GM18951 (cell line): Measurements from ENCODE around the gene EPAS1.

Experiments used
- POLR2A ChIP-seq: IDR thresholded peaks from 4 replicates; pipeline ENCODE4 v1.6.1; 2011; ENCODE audit warnings: mild to moderate bottlenecking; ENCODE audit not compliant: insufficient read length, insufficient read depth; ENCODE audit errors: extremely low read depth
- in situ Hi-C: fragments of 300-500 bp; cut with MboI; formaldehyde crosslinking; loops from one replicate; pipeline ENCODE4 v1.12.0; 2022; ENCODE audit warnings: low sequenced_read_pairs, mixed read lengths, inconsistent platforms; ENCODE audit not compliant: unreplicated experiment

The EPAS1 gene

DNA sequence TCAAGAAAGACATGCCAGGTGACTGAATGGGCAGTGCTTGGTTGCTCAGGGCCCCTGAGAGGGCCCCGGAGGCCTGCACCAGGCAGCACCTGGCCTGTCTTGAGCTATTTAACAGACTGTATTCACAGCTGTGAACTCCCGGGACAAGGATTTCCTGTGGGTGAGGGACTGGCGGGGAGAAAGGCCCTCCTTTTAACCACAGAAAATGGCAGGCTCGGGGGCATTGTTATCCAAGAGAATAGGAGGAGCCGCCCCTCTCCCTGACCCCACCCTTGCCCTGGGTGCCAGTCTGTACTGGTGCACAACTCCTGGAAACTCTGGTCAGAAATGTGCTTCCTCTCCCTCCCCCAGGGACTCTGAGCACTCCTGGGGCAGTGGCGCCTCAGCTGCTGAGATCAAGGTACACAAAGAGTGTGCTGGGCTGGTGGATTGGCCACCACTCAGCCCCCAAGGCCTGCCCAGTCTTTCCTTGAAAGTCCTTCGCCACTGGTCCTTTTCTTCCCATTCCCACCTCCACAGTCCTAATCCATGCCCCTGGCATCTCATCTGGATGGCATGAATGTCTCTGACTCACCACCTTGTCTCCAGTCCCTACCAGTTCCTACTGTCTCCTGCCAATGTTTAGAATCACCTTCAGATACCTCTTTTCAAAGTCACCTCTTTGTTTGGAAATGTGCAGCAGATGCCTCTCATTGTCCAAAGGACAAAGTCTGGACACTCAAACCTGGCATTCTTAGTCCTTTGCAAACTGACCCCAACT lies 19.6 kb upstream of the EPAS1 start:
- in situ Hi-C loops: no loop called here
- TF ChIP-seq POLR2A: no peak

- in situ Hi-C loops: no loop called here
- no peak for TF ChIP-seq POLR2A
These were observed 18.3 kb upstream of the EPAS1 start for GRCh38 chr2:46278952-46279351.

GRCh38 chr2:46281939-46282338 lies 15.3 kb upstream of the EPAS1 start:
- no peak for TF ChIP-seq POLR2A
- in situ Hi-C loops: no loop called here

- TF ChIP-seq POLR2A: no peak
These were observed 13.5 kb upstream of the EPAS1 start for GRCh38 chr2:46283693-46284092.

GRCh38 chr2:46284260-46284659 lies 12.9 kb upstream of the EPAS1 start:
- TF ChIP-seq POLR2A: no peak
- in situ Hi-C loops: no loop called here

More at GRCh38 chr2:46283693-46284092, 13.5 kb upstream of the EPAS1 start:
- in situ Hi-C loops: no loop called here

- in situ Hi-C loops: no loop called here
- no peak for TF ChIP-seq POLR2A
These were observed 12.4 kb upstream of the EPAS1 start for GRCh38 chr2:46284796-46285195.

GRCh38 chr2:46286715-46287114 lies 10.5 kb upstream of the EPAS1 start:
- TF ChIP-seq POLR2A: no peak
- in situ Hi-C loops: no loop called here

DNA sequence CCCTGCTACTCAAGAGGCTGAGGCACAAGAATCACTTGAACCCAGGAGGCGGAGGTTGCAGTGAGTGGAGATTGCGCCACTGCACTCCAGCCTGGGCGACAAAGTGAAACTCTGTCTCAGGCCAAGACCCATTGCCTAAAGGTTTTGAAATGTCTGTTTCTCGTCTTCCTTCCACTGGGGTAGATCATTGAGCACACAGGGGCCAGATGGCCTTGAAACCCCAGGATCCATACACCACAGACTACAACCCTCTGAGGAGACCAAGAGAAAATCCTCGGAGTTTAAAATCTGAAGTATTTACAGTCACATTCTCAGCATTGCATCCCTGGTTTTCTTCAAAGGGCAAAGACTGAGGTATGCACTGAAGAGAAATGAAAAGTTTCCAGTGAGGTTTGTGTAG lies 7.1 kb upstream of the EPAS1 start:
- TF ChIP-seq POLR2A: no peak
- in situ Hi-C loops: no loop called here

GRCh38 chr2:46293466-46293865 lies 3.7 kb upstream of the EPAS1 start:
- TF ChIP-seq POLR2A: no peak
- in situ Hi-C loops: no loop called here

DNA sequence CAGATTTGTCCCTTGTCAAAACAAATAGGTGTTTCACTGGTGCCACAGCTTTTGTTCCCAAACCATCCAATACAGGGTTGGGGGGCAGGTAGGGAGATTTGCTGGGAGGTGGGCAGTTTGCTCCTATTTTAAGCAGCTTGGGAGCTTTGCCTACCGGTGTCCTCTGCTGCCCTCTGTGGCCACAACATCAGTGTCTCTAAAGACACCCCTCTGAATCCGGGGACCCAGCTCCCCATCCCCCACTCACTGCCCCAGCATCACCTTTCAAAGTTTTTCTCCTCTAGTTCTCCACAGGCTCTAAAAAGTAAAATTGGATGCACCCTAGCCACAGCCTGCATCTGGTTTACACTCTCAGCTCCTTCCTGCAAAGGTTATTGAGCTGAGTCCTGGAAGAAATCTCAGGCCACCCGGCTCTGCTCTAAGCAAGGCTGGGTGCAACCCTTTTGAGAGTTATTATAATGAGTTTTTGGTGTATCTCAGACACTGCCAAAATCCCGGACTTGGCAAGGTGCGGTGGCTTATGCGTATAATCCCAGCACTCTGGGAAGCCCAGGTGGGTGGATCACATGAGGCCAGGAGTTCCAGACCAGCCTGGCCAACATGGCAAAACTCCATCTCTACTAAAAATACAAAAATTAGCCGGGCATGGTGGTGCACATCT lies 2.9 kb upstream of the EPAS1 start:
- in situ Hi-C loops: no loop called here
- no peak for TF ChIP-seq POLR2A

DNA sequence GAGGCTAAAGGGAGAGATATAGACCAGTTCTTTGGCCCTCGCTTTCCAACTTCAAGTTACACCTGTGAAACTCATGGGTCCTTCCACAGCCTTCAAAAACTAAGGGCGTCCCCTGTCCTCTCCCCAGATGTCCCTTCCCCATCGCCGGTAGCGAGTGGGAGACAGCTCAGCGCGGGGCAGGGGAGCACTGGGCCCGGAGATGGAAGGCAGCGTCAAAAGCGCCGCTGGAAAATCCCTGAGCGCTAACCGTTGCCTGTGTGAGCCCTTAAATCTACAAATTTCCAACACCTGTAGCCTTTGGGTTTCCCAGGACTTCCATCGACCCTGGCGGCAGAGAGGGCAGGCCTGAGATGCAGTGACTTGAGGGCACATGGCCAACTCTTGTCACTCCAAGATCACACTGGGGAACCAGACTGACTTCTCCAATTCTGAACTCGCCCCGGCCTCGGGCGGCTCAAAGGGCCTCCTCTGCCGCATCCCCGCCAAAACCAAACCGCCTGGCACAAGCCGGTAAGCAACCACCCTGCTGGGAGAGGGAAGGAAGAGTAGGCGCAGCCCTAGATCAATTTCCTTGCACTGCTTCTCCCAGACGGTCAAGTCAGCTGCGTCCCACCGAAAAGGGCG lies 879 bp upstream of the EPAS1 start:
- TF ChIP-seq POLR2A: no peak
- in situ Hi-C loops: no loop called here

GRCh38 chr2:46297546-46298271 lies 502 bp downstream of the EPAS1 start:
- in situ Hi-C loops: no loop called here
- TF ChIP-seq POLR2A: no peak

DNA sequence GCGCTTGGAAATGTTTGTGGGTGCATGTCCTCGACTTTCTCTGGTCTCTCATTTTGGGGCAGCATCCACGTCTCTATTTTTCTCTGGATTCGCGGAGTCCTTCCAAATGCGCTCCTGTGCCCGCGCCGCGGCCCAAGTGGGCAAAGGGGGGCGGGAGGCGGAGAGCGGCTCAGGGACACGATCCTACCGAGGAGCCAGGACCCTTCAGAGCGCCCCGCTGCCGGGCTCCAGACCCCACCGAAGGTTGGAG lies 990 bp downstream of the EPAS1 start:
- TF ChIP-seq POLR2A: no peak
- in situ Hi-C loops: no loop called here
